K562 (cell line): ENCODE data around the gene DEGS2. TPM values are rescaled to one million over a fixed set of nuclear protein-coding genes. Genes with fewer than 3 reads are reported as not detected.
A peak's percentile ranks its signal among the peaks of the same experiment; 100 is the strongest.

Experiments used
- FOXA3 ChIP-seq, 2 experiments: fragments of 450-650 bp in 1 of 2; sonication (generic) in 1 of 2; formaldehyde crosslinking; IDR thresholded peaks in 1 of 2; conservative IDR thresholded peaks in 1 of 2; 2 replicates each; pipeline versions ENCODE4 v1.4.0 to v1.8.0; 2020 to 2022; ENCODE audit warnings: mild to moderate bottlenecking in 2 of 2, missing genetic modification reagents in 1 of 2
- HMGXB4 ChIP-seq: sonication (generic); formaldehyde crosslinking; IDR thresholded peaks from 2 replicates; pipeline ENCODE4 v1.8.1; 2023; ENCODE audit warnings: mild to moderate bottlenecking, missing genetic modification reagents
- IRF9 ChIP-seq: fragments of 450-650 bp; IDR thresholded peaks from 2 replicates; pipeline ENCODE4 v1.6.1; 2016; ENCODE audit warnings: missing biosample characterization, missing genetic modification characterization
- KAT2B ChIP-seq: IDR thresholded peaks from one replicate; pipeline ENCODE4 v1.6.1; 2012; ENCODE audit warnings: low read depth, mild to moderate bottlenecking, control low read depth, inconsistent platforms, low read length, moderate library complexity
- KHSRP ChIP-seq: fragments of 450-650 bp; IDR thresholded peaks from 2 replicates; pipeline ENCODE4 v1.6.1; 2017
- MAFG ChIP-seq: fragments of 450-650 bp; conservative IDR thresholded peaks from 2 replicates; pipeline ENCODE4 v1.6.1; 2016; ENCODE audit warnings: missing genetic modification characterization, missing compliant biosample characterization
- MEIS2 ChIP-seq: fragments of 450-650 bp; IDR thresholded peaks from 2 replicates; pipeline ENCODE4 v1.6.1; 2014; ENCODE audit warnings: mild to moderate bottlenecking; ENCODE audit not compliant: partially characterized antibody
- MXD1 ChIP-seq: fragments of 250-450 bp; sonication (Bioruptor Pico); IDR thresholded peaks from 2 replicates; pipeline ENCODE4 v1.8.0; 2021; ENCODE audit warnings: borderline replicate concordance, mild to moderate bottlenecking, moderate library complexity; ENCODE audit not compliant: poor library complexity, severe bottlenecking
- NBN ChIP-seq: fragments of 450-650 bp; IDR thresholded peaks from 2 replicates; pipeline ENCODE4 v1.6.1; 2016; ENCODE audit warnings: low read depth, mild to moderate bottlenecking
- NFATC3 ChIP-seq: fragments of 450-650 bp; IDR thresholded peaks from 2 replicates; pipeline ENCODE4 v1.6.1; 2017; ENCODE audit warnings: mild to moderate bottlenecking
- NUFIP1 ChIP-seq: fragments of 450-650 bp; IDR thresholded peaks from 2 replicates; pipeline ENCODE4 v1.6.1; 2018; ENCODE audit not compliant: partially characterized antibody
- PHB2 ChIP-seq: fragments of 450-650 bp; IDR thresholded peaks from 2 replicates; pipeline ENCODE4 v1.6.1; 2017; ENCODE audit warnings: low read depth
- PURB ChIP-seq: sonication (generic); formaldehyde crosslinking; IDR thresholded peaks from 2 replicates; pipeline ENCODE4 v1.9.0; 2021; ENCODE audit warnings: low read depth, mild to moderate bottlenecking, missing genetic modification reagents
- RBM14 ChIP-seq: fragments of 200-400 bp; formaldehyde crosslinking; IDR thresholded peaks from 2 replicates; pipeline ENCODE4 v1.6.1; 2018; ENCODE audit warnings: low read depth, mild to moderate bottlenecking, low read length, moderate library complexity, borderline replicate concordance; ENCODE audit not compliant: insufficient read depth
- RBM34 ChIP-seq: fragments of 200-400 bp; formaldehyde crosslinking; IDR thresholded peaks from 2 replicates; pipeline ENCODE4 v1.6.1; 2018; ENCODE audit warnings: low read length, borderline replicate concordance; ENCODE audit not compliant: insufficient read depth
- SMARCC2 ChIP-seq: fragments of 450-650 bp; IDR thresholded peaks from 2 replicates; pipeline ENCODE4 v1.6.1; 2017; ENCODE audit warnings: antibody characterized with exemption, moderate library complexity, mild to moderate bottlenecking, low read depth
- ZNF133 ChIP-seq: fragments of 250-450 bp; sonication (Bioruptor Pico); IDR thresholded peaks from 2 replicates; pipeline ENCODE4 v1.4.0; 2020; ENCODE audit warnings: mild to moderate bottlenecking
- ZNF165 ChIP-seq: fragments of 250-450 bp; sonication (Bioruptor Pico); IDR thresholded peaks from 2 replicates; pipeline ENCODE4 v1.4.0; 2020; ENCODE audit warnings: borderline replicate concordance
- ZNF77 ChIP-seq: fragments of 250-450 bp; sonication (Bioruptor Pico); IDR thresholded peaks from 2 replicates; pipeline ENCODE4 v1.5.0; 2020
- polyA plus RNA-seq, 8 experiments: library from polyadenylated mRNA; depleted of rRNA in 4 of 8; stranded (reverse) in 5 of 8; unstranded in 3 of 8; fragments of >200 nt; fragmentation: Nextera tagmentation in 2 of 8; fragmentation: Illumina TruSeq in 1 of 8; extraction: Ambion mirVana in 2 of 8; extraction: Trizol in 1 of 8; gene quantifications; 2 replicates each; pipeline versions ENCODE4 v1.2.1 to v1.2.3, GENCODE V29; 2011 to 2014; ENCODE audit warnings: inconsistent platforms in 1 of 8, missing spikeins in 1 of 8
- total RNA-seq, 7 experiments: library from RNA; depleted of rRNA in 6 of 7; stranded (reverse); fragments of >200 nt in 6 of 7; fragmentation: Illumina TruSeq in 2 of 7; extraction: Trizol in 2 of 7; gene quantifications; 2 replicates each; pipeline versions ENCODE4 v1.2.1 to v1.2.3, GENCODE V29; 2011 to 2021; ENCODE audit warnings: low replicate concordance in 1 of 7
- TF ChIP-seq, protein P1 (sequence below): sonication (generic); formaldehyde crosslinking; IDR thresholded peaks from 2 replicates; pipeline ENCODE4 v1.8.1; 2023; ENCODE audit warnings: mild to moderate bottlenecking, missing genetic modification reagents, moderate library complexity
- TF ChIP-seq, protein P2 (sequence below), 2 experiments: fragments of 450-650 bp; conservative IDR thresholded peaks; 2 replicates each; pipeline ENCODE4 v1.6.1; 2017; ENCODE audit warnings: mild to moderate bottlenecking in 2 of 2, moderate library complexity in 2 of 2

Gene DEGS2
- total and polyA plus RNA-seq, 9 of the 15 experiments (the other 6 are each of a cell fraction or from before 2014, with no cell fraction given): 0.22 to 2.9 (median 0.70) TPM

DNA sequence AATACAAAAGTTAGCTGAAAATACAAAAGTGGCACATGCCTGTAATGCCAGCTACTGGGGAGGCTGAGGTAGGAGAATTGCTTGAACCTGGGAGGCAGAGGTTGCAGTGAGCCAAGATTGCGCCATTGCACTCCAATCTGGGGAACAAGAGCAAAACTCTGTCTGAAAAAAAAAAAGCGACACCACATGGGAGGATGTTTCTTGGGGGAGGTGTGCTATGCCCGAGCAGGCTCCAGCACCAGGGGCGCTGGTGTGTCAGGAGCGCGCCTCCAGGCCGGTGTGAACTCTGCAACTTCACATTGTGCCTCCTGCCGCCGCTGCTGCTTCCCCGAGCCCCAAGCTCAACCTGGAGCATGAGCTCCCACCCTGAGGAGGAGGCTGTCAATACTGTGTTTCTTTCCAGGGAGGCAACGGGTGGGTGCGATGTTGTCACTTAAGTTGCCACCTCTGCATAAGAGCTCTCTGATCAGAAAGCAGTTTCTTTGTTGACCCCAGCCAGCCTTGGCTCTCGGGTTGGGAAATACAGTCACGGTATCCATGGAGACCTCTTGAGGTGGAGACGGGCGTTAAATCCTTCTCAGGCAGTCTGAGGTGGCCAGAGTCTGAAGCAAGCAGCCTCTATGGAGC, 18.9 kb downstream of the DEGS2 start (continued):
- TF ChIP-seq PHB2 (no peak), RBM34 (no peak), SMARCC2 (no peak), MXD1 (CRISPR knock-in tag) (no peak), ZNF77 (CRISPR knock-in tag) (no peak), KHSRP (no peak), NBN (0 out of 2 replicates have a peak, but pooled peaks have one; percentile 44), IRF9 (tag) (no peak), PURB (CRISPR knock-in tag) (no peak), HMGXB4 (CRISPR knock-in tag) (no peak), MEIS2 (no peak), NUFIP1 (no peak), NFATC3 (no peak), FOXA3 (CRISPR knock-in tag; conservative IDR thresholded peaks at IDR 0.05 in 1 of 2, IDR thresholded peaks at IDR 0.05 in 1 of 2) (no peak), ZNF165 (CRISPR knock-in tag) (no peak), MAFG (tag) (no peak), ZNF133 (no peak), RBM14 (no peak), KAT2B (no peak)
- TF ChIP-seq, protein P1, sequence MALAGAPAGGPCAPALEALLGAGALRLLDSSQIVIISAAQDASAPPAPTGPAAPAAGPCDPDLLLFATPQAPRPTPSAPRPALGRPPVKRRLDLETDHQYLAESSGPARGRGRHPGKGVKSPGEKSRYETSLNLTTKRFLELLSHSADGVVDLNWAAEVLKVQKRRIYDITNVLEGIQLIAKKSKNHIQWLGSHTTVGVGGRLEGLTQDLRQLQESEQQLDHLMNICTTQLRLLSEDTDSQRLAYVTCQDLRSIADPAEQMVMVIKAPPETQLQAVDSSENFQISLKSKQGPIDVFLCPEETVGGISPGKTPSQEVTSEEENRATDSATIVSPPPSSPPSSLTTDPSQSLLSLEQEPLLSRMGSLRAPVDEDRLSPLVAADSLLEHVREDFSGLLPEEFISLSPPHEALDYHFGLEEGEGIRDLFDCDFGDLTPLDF (CRISPR knock-in tag): no peak
- TF ChIP-seq, protein P2, sequence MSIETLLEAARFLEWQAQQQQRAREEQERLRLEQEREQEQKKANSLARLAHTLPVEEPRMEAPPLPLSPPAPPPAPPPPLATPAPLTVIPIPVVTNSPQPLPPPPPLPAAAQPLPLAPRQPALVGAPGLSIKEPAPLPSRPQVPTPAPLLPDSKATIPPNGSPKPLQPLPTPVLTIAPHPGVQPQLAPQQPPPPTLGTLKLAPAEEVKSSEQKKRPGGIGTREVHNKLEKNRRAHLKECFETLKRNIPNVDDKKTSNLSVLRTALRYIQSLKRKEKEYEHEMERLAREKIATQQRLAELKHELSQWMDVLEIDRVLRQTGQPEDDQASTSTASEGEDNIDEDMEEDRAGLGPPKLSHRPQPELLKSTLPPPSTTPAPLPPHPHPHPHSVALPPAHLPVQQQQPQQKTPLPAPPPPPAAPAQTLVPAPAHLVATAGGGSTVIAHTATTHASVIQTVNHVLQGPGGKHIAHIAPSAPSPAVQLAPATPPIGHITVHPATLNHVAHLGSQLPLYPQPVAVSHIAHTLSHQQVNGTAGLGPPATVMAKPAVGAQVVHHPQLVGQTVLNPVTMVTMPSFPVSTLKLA (conservative IDR thresholded peaks at IDR 0.05): peak in 1 of 2 experiments; percentile 61; a peak in 3 of 4 replicates
